ENCODE results near the gene KIF3B.

DNA sequence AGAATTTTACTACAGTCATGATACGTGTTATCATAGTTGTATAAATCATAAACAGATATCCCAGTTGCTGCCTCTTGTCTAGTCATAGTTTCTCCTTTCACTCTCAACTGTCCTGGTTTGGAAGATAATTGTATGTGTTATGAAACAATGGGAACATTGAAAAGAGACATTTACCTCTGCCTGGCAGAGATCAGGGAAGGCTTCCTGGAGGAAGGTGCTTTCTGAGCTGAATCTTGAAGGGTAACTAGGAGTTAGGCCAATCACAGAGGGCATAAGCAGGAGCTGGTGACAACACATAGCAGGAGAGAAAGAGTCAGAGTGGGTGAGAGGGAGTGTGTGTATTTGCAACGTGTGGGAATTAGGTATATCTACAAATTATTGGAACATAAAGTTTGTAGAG, 86.0 kb downstream of the KIF3B start:
- TF ChIP-seq, protein P1, sequence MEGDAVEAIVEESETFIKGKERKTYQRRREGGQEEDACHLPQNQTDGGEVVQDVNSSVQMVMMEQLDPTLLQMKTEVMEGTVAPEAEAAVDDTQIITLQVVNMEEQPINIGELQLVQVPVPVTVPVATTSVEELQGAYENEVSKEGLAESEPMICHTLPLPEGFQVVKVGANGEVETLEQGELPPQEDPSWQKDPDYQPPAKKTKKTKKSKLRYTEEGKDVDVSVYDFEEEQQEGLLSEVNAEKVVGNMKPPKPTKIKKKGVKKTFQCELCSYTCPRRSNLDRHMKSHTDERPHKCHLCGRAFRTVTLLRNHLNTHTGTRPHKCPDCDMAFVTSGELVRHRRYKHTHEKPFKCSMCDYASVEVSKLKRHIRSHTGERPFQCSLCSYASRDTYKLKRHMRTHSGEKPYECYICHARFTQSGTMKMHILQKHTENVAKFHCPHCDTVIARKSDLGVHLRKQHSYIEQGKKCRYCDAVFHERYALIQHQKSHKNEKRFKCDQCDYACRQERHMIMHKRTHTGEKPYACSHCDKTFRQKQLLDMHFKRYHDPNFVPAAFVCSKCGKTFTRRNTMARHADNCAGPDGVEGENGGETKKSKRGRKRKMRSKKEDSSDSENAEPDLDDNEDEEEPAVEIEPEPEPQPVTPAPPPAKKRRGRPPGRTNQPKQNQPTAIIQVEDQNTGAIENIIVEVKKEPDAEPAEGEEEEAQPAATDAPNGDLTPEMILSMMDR (IDR thresholded peaks at IDR 0.05; ENCODE audit: insufficient read depth, low read length): no peak
- no peak for TF ChIP-seq GABPA (IDR thresholded peaks at IDR 0.05; ENCODE audit: low read depth)

All from HL-60 (cell line).